Brain pericyte (primary cell): ENCODE results near the gene TTR.

Source experiments
- DNase-seq: peaks from one replicate; pipeline ENCODE4 v3.0.0-alpha.2; 2012; ENCODE audit warnings: low read depth, low spot score

Gene TTR

GRCh38 chr18:31579375-31579774 lies 12.3 kb upstream of the TTR start:
- DNase-seq = no peak

GRCh38 chr18:31581498-31582197 lies 10.0 kb upstream of the TTR start:
- no peak for DNase-seq

GRCh38 chr18:31583185-31583854 lies 8.4 kb upstream of the TTR start:
- DNase-seq = no peak

GRCh38 chr18:31585991-31586390 lies 5.7 kb upstream of the TTR start:
- DNase-seq = no peak

GRCh38 chr18:31586616-31587015 lies 5.1 kb upstream of the TTR start:
- no peak for DNase-seq

GRCh38 chr18:31587529-31587928 lies 4.1 kb upstream of the TTR start:
- no peak for DNase-seq

- no peak for DNase-seq
Measured at GRCh38 chr18:31590570-31590969, 1.1 kb upstream of the TTR start.

- no peak for DNase-seq
Measured at GRCh38 chr18:31591113-31591512, 564 bp upstream of the TTR start.

GRCh38 chr18:31592506-31593157 lies 955 bp downstream of the TTR start:
- no peak for DNase-seq

GRCh38 chr18:31595121-31595771 lies 3.6 kb downstream of the TTR start:
- DNase-seq = no peak

GRCh38 chr18:31596081-31596872 lies 4.6 kb downstream of the TTR start:
- DNase-seq = no peak

- no peak for DNase-seq
Measured at GRCh38 chr18:31598021-31598805, 6.5 kb downstream of the TTR start.

- DNase-seq = no peak
Measured at GRCh38 chr18:31603315-31603714, 11.6 kb downstream of the TTR start.

- no peak for DNase-seq
Measured at GRCh38 chr18:31606265-31606664, 14.6 kb downstream of the TTR start.

GRCh38 chr18:31607384-31607783 lies 15.7 kb downstream of the TTR start:
- no peak for DNase-seq

GRCh38 chr18:31609886-31610285 lies 18.2 kb downstream of the TTR start:
- no peak for DNase-seq

GRCh38 chr18:31610286-31611205 lies 18.9 kb downstream of the TTR start:
- DNase-seq = no peak

- DNase-seq = no peak
Measured at GRCh38 chr18:31611511-31611910, 19.8 kb downstream of the TTR start.

GRCh38 chr18:31612124-31612523 lies 20.4 kb downstream of the TTR start:
- no peak for DNase-seq

- DNase-seq = no peak
Measured at GRCh38 chr18:31614044-31614443, 22.4 kb downstream of the TTR start.
